ENCODE results near the gene UBTD1.

DNA sequence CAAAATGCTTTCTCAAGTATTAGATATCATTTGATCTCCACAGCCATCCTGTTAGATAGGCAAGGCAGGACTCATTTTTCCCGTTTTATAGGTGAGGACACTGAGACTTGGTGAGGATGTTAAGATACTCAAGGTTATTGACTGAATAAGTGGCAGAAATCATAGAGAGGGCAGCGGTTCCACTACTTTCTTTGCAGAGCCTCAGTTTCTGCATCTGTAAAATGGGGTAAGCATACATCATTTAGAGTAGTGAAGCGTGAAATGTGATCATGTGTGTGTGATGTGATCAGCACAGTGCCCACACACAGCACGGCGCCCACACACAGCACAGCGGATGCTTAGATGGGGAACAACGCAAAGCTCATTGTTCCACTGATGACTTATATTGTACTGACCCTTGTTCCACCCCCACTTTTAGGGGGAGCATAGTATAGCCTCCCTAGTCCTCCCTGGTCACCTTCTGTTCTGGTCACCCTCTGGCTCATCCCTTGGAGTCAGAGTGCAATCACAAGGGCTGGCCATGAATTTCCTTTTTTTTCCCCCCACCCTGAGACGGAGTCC is 10.5 kb downstream of the UBTD1 start:
- TF ChIP-seq, protein P1, sequence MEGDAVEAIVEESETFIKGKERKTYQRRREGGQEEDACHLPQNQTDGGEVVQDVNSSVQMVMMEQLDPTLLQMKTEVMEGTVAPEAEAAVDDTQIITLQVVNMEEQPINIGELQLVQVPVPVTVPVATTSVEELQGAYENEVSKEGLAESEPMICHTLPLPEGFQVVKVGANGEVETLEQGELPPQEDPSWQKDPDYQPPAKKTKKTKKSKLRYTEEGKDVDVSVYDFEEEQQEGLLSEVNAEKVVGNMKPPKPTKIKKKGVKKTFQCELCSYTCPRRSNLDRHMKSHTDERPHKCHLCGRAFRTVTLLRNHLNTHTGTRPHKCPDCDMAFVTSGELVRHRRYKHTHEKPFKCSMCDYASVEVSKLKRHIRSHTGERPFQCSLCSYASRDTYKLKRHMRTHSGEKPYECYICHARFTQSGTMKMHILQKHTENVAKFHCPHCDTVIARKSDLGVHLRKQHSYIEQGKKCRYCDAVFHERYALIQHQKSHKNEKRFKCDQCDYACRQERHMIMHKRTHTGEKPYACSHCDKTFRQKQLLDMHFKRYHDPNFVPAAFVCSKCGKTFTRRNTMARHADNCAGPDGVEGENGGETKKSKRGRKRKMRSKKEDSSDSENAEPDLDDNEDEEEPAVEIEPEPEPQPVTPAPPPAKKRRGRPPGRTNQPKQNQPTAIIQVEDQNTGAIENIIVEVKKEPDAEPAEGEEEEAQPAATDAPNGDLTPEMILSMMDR (IDR thresholded peaks at IDR 0.05): no peak
- TF ChIP-seq POLR2A (IDR thresholded peaks at IDR 0.05): no peak
